Measurements from ENCODE around the gene COL4A2. TPM values are rescaled to one million over a fixed set of nuclear protein-coding genes. Genes with fewer than 3 reads are reported as not detected.

The COL4A2 gene
- total and polyA plus RNA-seq, 4 donors = 8.0 to 45.2 (median 40.3) TPM

- H3K9ac ChIP-seq (ENCODE audit: low read depth in 1 of 2, low read length in 2 of 2) = no peak overlapping the region
- 85% methylated on average over 14 of the region's 14 CpGs for WGBS
- no peaks in the 10 kb centered on the region for H3K9me3 ChIP-seq (ENCODE audit: control insufficient read depth in 4 of 4, low read length in 3 of 4)
- H3K4me1 ChIP-seq (ENCODE audit: control insufficient read depth in 4 of 4, insufficient read depth in 4 of 4, low read length in 3 of 4) = no peaks in the 10 kb centered on the region
- H3K36me3 ChIP-seq (ENCODE audit: control insufficient read depth in 4 of 4, insufficient read depth in 3 of 4, low read depth in 1 of 4, low read length in 3 of 4) = no peaks in the 10 kb centered on the region
- DNase-seq (ENCODE audit: low spot score) = no peak
- TF ChIP-seq EGR1 (IDR thresholded peaks at IDR 0.05; ENCODE audit: low read depth in 2 of 2) (no peak), NR2F2 (IDR thresholded peaks at IDR 0.05) (no peak), TAF1 (conservative IDR thresholded peaks at IDR 0.05) (no peak), SP1 (IDR thresholded peaks at IDR 0.05) (no peak), GABPA (IDR thresholded peaks at IDR 0.05 in 1 of 2, conservative IDR thresholded peaks at IDR 0.05 in 1 of 2) (no peak), FOXA2 (IDR thresholded peaks at IDR 0.05) (no peak), MAX (IDR thresholded peaks at IDR 0.05) (no peak), HNF4A (conservative IDR thresholded peaks at IDR 0.05) (no peak), HNF4G (IDR thresholded peaks at IDR 0.05) (no peak), RAD21 (IDR thresholded peaks at IDR 0.05) (no peak), RXRA (IDR thresholded peaks at IDR 0.05) (no peak), JUND (IDR thresholded peaks at IDR 0.05) (no peak), YY1 (IDR thresholded peaks at IDR 0.05) (no peak), FOXA1 (IDR thresholded peaks at IDR 0.05) (no peak)
- TF ChIP-seq, protein P1, sequence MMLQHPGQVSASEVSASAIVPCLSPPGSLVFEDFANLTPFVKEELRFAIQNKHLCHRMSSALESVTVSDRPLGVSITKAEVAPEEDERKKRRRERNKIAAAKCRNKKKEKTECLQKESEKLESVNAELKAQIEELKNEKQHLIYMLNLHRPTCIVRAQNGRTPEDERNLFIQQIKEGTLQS (IDR thresholded peaks at IDR 0.05) = no peak
- TF ChIP-seq, protein P2, sequence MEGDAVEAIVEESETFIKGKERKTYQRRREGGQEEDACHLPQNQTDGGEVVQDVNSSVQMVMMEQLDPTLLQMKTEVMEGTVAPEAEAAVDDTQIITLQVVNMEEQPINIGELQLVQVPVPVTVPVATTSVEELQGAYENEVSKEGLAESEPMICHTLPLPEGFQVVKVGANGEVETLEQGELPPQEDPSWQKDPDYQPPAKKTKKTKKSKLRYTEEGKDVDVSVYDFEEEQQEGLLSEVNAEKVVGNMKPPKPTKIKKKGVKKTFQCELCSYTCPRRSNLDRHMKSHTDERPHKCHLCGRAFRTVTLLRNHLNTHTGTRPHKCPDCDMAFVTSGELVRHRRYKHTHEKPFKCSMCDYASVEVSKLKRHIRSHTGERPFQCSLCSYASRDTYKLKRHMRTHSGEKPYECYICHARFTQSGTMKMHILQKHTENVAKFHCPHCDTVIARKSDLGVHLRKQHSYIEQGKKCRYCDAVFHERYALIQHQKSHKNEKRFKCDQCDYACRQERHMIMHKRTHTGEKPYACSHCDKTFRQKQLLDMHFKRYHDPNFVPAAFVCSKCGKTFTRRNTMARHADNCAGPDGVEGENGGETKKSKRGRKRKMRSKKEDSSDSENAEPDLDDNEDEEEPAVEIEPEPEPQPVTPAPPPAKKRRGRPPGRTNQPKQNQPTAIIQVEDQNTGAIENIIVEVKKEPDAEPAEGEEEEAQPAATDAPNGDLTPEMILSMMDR (IDR thresholded peaks at IDR 0.05; ENCODE audit: low read depth, low read length, missing input control) = no peak
- TF ChIP-seq, protein P3, sequence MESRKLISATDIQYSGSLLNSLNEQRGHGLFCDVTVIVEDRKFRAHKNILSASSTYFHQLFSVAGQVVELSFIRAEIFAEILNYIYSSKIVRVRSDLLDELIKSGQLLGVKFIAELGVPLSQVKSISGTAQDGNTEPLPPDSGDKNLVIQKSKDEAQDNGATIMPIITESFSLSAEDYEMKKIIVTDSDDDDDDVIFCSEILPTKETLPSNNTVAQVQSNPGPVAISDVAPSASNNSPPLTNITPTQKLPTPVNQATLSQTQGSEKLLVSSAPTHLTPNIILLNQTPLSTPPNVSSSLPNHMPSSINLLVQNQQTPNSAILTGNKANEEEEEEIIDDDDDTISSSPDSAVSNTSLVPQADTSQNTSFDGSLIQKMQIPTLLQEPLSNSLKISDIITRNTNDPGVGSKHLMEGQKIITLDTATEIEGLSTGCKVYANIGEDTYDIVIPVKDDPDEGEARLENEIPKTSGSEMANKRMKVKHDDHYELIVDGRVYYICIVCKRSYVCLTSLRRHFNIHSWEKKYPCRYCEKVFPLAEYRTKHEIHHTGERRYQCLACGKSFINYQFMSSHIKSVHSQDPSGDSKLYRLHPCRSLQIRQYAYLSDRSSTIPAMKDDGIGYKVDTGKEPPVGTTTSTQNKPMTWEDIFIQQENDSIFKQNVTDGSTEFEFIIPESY (IDR thresholded peaks at IDR 0.05) = no peak
- TF ChIP-seq, protein P4, sequence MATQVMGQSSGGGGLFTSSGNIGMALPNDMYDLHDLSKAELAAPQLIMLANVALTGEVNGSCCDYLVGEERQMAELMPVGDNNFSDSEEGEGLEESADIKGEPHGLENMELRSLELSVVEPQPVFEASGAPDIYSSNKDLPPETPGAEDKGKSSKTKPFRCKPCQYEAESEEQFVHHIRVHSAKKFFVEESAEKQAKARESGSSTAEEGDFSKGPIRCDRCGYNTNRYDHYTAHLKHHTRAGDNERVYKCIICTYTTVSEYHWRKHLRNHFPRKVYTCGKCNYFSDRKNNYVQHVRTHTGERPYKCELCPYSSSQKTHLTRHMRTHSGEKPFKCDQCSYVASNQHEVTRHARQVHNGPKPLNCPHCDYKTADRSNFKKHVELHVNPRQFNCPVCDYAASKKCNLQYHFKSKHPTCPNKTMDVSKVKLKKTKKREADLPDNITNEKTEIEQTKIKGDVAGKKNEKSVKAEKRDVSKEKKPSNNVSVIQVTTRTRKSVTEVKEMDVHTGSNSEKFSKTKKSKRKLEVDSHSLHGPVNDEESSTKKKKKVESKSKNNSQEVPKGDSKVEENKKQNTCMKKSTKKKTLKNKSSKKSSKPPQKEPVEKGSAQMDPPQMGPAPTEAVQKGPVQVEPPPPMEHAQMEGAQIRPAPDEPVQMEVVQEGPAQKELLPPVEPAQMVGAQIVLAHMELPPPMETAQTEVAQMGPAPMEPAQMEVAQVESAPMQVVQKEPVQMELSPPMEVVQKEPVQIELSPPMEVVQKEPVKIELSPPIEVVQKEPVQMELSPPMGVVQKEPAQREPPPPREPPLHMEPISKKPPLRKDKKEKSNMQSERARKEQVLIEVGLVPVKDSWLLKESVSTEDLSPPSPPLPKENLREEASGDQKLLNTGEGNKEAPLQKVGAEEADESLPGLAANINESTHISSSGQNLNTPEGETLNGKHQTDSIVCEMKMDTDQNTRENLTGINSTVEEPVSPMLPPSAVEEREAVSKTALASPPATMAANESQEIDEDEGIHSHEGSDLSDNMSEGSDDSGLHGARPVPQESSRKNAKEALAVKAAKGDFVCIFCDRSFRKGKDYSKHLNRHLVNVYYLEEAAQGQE (IDR thresholded peaks at IDR 0.05) = no peak
- H3K27me3 ChIP-seq (ENCODE audit: control insufficient read depth in 4 of 4, insufficient read depth in 4 of 4, low read length in 3 of 4) = no peaks in the 10 kb centered on the region
- no peak overlapping the region for H3K4me3 ChIP-seq (ENCODE audit: low read depth in 1 of 3, low read length in 3 of 3)
- H3K27ac ChIP-seq (ENCODE audit: low read depth in 1 of 2, low read length in 2 of 2) = no peak overlapping the region
These were observed 37.4 kb upstream of the COL4A2 start for GRCh38 chr13:110269509-110270185.

All from liver (tissue), 9 donors.